ENCODE data around the gene ATP6V0A1. TPM values are rescaled to one million over a fixed set of nuclear protein-coding genes. Genes with fewer than 3 reads are reported as not detected.
A peak's percentile ranks its signal among the peaks of the same experiment; 100 is the strongest.
"Not testable (repeated sequence)": the region's sequence is repeated elsewhere in the genome, so short reads cannot be mapped to it uniquely, and the experiment has no call there.

The ATP6V0A1 gene
- total and polyA plus RNA-seq, 7 experiments from 2014 or later: 10.7 to 74.8 (median 17.4) TPM

DNA sequence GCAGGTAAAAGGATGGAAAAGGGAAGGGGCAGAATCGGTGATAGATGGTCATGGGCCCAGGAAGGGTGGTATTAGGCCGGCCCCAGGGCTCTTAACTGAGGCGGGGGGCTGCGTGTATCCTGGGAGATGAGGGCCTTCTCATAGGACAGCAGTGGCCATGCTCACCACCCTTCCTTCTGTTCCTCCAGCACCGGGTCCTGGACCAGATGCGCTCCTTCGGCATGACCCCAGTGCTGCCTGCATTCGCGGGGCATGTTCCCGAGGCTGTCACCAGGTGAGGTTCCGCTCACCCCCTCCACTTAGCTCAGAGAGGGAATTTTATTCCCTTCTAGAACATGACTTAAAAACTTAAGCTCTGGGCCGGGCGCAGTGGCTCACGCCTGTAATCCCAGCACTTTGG is 79.8 kb downstream of the ATP6V0A1 start:
- CTCF ChIA-PET: no interaction called here
- intact Hi-C loops (cut with micrococcal nuclease): loop anchor here (5.0 to 10.0 kb wide), 3 partner anchors 139 to 674 kb away; partner anchors contain the start of genes GHDC (in 1 of the 2), KLHL11 (in 1 of the 2) and PLEKHH3 (in 1 of the 2)

DNA sequence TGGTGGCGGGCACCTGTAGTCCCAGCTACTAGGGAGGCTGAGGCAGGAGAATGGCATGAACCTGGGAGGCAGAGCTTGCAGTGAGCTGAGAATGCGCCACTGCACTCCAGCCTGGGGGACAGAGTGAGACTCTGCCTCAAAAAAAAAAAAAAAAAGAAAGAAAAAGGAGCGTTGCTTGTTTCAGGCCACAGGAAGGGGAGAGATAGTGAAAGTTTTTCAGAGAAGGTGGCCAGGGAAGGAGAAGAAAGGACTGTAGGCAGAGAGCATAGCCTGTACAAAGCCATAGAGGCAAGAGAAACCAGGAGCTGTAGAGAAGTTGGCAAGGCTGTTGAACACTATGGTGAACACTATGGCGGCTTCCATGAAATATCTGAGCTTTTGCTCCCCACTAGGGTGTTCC is 81.9 kb downstream of the ATP6V0A1 start:
- H3K9me3 Mint-ChIP-seq; intact Hi-C loops (cut with micrococcal nuclease); DNase-seq; H3K9me3 ChIP-seq (ENCODE audit: control insufficient read depth in 2 of 3, low read length in 3 of 3); H3K4me3 ChIP-seq (ENCODE audit: low read length); H3K27me3 ChIP-seq (ENCODE audit: control insufficient read depth in 2 of 2, insufficient read depth in 2 of 2, low read length in 2 of 2); CTCF ChIA-PET; H3K27me3 Mint-ChIP-seq; ATAC-seq; H3K27ac ChIP-seq (ENCODE audit: low read depth, low read length): not testable (repeated sequence)
- Histone ChIP-seq H3K36me3 (ENCODE audit: control insufficient read depth in 2 of 3, insufficient read depth in 3 of 3, low read length in 3 of 3) (peaks cover 0 to 16% (median 0%) of the 10 kb centered on the region in 3 experiments), H3K4me1 (ENCODE audit: control insufficient read depth in 2 of 2, insufficient read depth in 2 of 2, low read length in 2 of 2) (peaks cover 12 to 26% of the 10 kb centered on the region in 2 donors)
- Mint-ChIP-seq H3K36me3 (peaks cover 0 to 15% (median 5%) of the 10 kb centered on the region in 5 donors), H3K4me3 (peak overlapping the region in 9 of 10 donors; percentile 13 to 72 (median 59)), H3K27ac (peak overlapping the region in 8 of 9 donors; percentile 11 to 76 (median 59)), H3K4me1 (peaks cover 26 to 45% (median 37%) of the 10 kb centered on the region in 7 donors)
- POLR2A ChIA-PET: interaction anchor here (0.7 kb wide), 1 partner anchor 29 kb away, joined by 3 read pairs; no protein-coding TSS in a partner anchor

More for the DNA sequence above, 79.8 kb downstream of the ATP6V0A1 start:
- Mint-ChIP-seq H3K36me3 (peaks cover 0 to 12% (median 5%) of the 10 kb centered on the region in 5 donors), H3K4me3 (peak overlapping the region in 1 of 10 donors; percentile 38), H3K4me1 (peaks cover 28 to 48% (median 40%) of the 10 kb centered on the region in 7 donors), H3K27me3 (peaks cover 0 to 3% (median 0%) of the 10 kb centered on the region in 5 donors), H3K27ac (peak overlapping the region in 1 of 9 donors; percentile 66), H3K9me3 (peaks cover 0 to 4% (median 0%) of the 10 kb centered on the region in 11 donors)
- peaks cover 12 to 26% of the 10 kb centered on the region in 2 donors for H3K4me1 ChIP-seq (ENCODE audit: control insufficient read depth in 2 of 2, insufficient read depth in 2 of 2, low read length in 2 of 2)
- peaks cover 0 to 11% (median 0%) of the 10 kb centered on the region in 3 experiments for H3K36me3 ChIP-seq (ENCODE audit: control insufficient read depth in 2 of 3, insufficient read depth in 3 of 3, low read length in 3 of 3)
- H3K27ac ChIP-seq (ENCODE audit: low read depth, low read length): no peak overlapping the region
- H3K27me3 ChIP-seq (ENCODE audit: control insufficient read depth in 2 of 2, insufficient read depth in 2 of 2, low read length in 2 of 2): no peaks in the 10 kb centered on the region
- H3K4me3 ChIP-seq (ENCODE audit: low read length): no peak overlapping the region
- ATAC-seq (no peak), DNase-seq (no peak)
- POLR2A ChIA-PET: interaction anchor here (0.6 to 2.8 kb wide), 2 partner anchors 15 to 179 kb away, joined by 3 to 19 read pairs; partner anchors contain the start of gene HSD17B1
- H3K9me3 ChIP-seq (ENCODE audit: control insufficient read depth in 2 of 3, low read length in 3 of 3): no peaks in the 10 kb centered on the region

DNA sequence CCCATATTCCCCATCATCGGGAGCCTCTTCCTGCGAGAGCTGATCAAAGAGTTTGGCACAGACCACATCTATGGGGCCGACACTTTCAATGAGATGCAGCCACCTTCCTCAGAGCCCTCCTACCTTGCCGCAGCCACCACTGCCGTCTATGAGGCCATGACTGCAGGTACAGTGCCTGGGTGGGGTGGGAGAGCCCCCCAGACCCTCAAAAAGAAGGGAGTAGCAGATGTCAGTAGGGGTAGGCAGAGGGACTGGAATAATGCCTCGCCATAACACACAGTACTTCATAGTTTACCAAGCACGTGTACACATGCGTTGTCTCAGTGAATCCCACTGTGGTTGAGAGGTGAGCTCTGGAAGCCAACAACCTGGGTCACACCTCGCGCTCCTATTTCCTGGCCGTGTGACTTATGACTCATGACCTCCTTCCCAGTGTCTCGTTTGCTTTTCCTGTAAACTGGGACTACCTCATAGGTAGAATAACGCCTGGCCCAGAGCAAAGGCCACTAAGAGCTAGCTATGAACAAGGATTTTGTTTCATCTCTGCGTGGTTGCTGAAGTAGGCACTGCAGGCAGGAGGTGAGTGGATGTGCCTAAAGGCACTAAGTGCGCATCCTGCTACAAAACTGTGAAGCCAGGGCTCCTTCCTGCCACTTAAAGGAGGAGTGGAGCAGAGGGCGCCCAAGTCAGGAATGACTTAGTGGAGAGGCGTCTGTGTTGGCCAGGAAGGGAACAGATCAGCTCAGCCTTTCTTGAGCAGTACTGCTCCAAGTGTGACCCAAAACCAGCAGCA is 82.6 kb downstream of the ATP6V0A1 start:
- Mint-ChIP-seq H3K4me3 (peak overlapping the region; percentile 13 to 72 (median 57)), H3K36me3 (peaks cover 0 to 15% (median 5%) of the 10 kb centered on the region in 5 donors), H3K27me3 (no peaks in the 10 kb centered on the region), H3K9me3 (no peaks in the 10 kb centered on the region), H3K4me1 (peaks cover 23 to 41% (median 34%) of the 10 kb centered on the region in 7 donors), H3K27ac (peak overlapping the region; percentile 11 to 76 (median 60))
- peak in 1 of 9 donors; percentile 25 for DNase-seq
- Histone ChIP-seq H3K36me3 (ENCODE audit: control insufficient read depth in 2 of 3, insufficient read depth in 3 of 3, low read length in 3 of 3) (peaks cover 0 to 16% (median 0%) of the 10 kb centered on the region in 3 experiments), H3K27me3 (ENCODE audit: control insufficient read depth in 2 of 2, insufficient read depth in 2 of 2, low read length in 2 of 2) (no peaks in the 10 kb centered on the region), H3K4me1 (ENCODE audit: control insufficient read depth in 2 of 2, insufficient read depth in 2 of 2, low read length in 2 of 2) (peaks cover 12 to 26% of the 10 kb centered on the region in 2 donors), H3K27ac (ENCODE audit: low read depth, low read length) (no peak overlapping the region), H3K4me3 (ENCODE audit: low read length) (no peak overlapping the region), H3K9me3 (ENCODE audit: control insufficient read depth in 2 of 3, low read length in 3 of 3) (no peaks in the 10 kb centered on the region)
- ChIA-PET CTCF (interaction anchor here (0.8 kb wide), 1 partner anchor 11 kb away, joined by 3 read pairs; no protein-coding TSS in a partner anchor), POLR2A (interaction anchor here (0.5 to 0.8 kb wide), 4 partner anchors 11 to 30 kb away, joined by 3 to 4 read pairs (median 3); no protein-coding TSS in a partner anchor)
- ATAC-seq: no peak
- intact Hi-C loops (cut with micrococcal nuclease): no loop called here

DNA sequence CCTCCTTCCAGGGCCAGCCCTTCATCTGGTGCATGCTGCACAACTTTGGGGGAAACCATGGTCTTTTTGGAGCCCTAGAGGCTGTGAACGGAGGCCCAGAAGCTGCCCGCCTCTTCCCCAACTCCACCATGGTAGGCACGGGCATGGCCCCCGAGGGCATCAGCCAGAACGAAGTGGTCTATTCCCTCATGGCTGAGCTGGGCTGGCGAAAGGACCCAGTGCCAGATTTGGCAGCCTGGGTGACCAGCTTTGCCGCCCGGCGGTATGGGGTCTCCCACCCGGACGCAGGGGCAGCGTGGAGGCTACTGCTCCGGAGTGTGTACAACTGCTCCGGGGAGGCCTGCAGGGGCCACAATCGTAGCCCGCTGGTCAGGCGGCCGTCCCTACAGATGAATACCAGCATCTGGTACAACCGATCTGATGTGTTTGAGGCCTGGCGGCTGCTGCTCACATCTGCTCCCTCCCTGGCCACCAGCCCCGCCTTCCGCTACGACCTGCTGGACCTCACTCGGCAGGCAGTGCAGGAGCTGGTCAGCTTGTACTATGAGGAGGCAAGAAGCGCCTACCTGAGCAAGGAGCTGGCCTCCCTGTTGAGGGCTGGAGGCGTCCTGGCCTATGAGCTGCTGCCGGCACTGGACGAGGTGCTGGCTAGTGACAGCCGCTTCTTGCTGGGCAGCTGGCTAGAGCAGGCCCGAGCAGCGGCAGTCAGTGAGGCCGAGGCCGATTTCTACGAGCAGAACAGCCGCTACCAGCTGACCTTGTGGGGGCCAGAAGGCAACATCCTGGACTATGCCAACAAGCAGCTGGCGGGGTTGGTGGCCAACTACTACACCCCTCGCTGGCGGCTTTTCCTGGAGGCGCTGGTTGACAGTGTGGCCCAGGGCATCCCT is 84.8 kb downstream of the ATP6V0A1 start:
- H3K27me3 ChIP-seq (ENCODE audit: control insufficient read depth in 2 of 2, insufficient read depth in 2 of 2, low read length in 2 of 2): no peaks in the 10 kb centered on the region
- intact Hi-C loops (cut with micrococcal nuclease): no loop called here
- DNase-seq: no peak
- Mint-ChIP-seq H3K9me3 (no peaks in the 10 kb centered on the region), H3K27me3 (no peaks in the 10 kb centered on the region), H3K36me3 (peaks cover 0 to 15% (median 5%) of the 10 kb centered on the region in 5 donors), H3K27ac (no peak overlapping the region), H3K4me3 (no peak overlapping the region), H3K4me1 (peaks cover 15 to 25% (median 19%) of the 10 kb centered on the region in 7 donors)
- no peak overlapping the region for H3K27ac ChIP-seq (ENCODE audit: low read depth, low read length)
- ChIA-PET POLR2A (interaction anchor here (1.0 to 1.2 kb wide), 3 partner anchors 9 to 24 kb away, joined by 3 to 4 read pairs (median 3); partner anchors contain the start of gene MLX), CTCF (interaction anchor here (0.8 kb wide), 1 partner anchor 230 kb away, joined by 3 read pairs; no protein-coding TSS in a partner anchor)
- H3K36me3 ChIP-seq (ENCODE audit: control insufficient read depth in 2 of 3, insufficient read depth in 3 of 3, low read length in 3 of 3): peaks cover 0 to 16% (median 0%) of the 10 kb centered on the region in 3 experiments
- H3K9me3 ChIP-seq (ENCODE audit: control insufficient read depth in 2 of 3, low read length in 3 of 3): no peaks in the 10 kb centered on the region
- no peak overlapping the region for H3K4me3 ChIP-seq (ENCODE audit: low read length)
- H3K4me1 ChIP-seq (ENCODE audit: control insufficient read depth in 2 of 2, insufficient read depth in 2 of 2, low read length in 2 of 2): peaks cover 12 to 15% of the 10 kb centered on the region in 2 donors
- ATAC-seq: no peak

DNA sequence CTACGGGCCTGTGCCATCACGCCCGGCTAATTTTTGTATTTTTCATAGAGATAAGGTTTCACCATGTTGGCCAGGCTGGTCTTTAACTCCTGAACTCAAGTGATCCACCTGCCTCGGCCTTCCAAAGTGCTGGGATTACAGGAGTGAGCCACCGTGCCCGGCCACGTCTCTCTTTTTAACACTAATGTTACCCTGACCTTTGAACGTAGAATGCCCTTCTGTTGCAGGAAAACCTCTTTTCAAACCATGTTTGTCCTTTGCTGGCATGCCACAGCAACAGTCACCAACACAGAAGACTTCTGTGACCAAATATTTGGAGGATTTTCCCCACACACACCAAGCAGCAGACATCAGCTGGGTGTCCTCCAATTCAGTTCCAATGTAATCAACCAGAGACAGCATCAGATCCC is 86.2 kb downstream of the ATP6V0A1 start:
- no peaks in the 10 kb centered on the region for H3K9me3 Mint-ChIP-seq
- no peak for ATAC-seq
- intact Hi-C loops (cut with micrococcal nuclease): no loop called here
- peaks cover 15 to 28% (median 22%) of the 10 kb centered on the region in 7 donors for H3K4me1 Mint-ChIP-seq
- no peak overlapping the region for H3K27ac ChIP-seq (ENCODE audit: low read depth, low read length)
- no peak overlapping the region for H3K4me3 ChIP-seq (ENCODE audit: low read length)
- no peak overlapping the region for H3K4me3 Mint-ChIP-seq
- no peak for DNase-seq
- peaks cover 0 to 10% (median 0%) of the 10 kb centered on the region in 5 donors for H3K36me3 Mint-ChIP-seq
- ChIA-PET POLR2A (no interaction called here), CTCF (interaction anchor here (2.0 kb wide), 1 partner anchor 33 kb away, joined by 5 read pairs; the partner anchor contains the start of gene PSMC3IP)
- H3K27ac Mint-ChIP-seq: no peak overlapping the region
- H3K36me3 ChIP-seq (ENCODE audit: control insufficient read depth in 2 of 3, insufficient read depth in 3 of 3, low read length in 3 of 3): peaks cover 0 to 16% (median 0%) of the 10 kb centered on the region in 3 experiments
- peaks cover 12 to 15% of the 10 kb centered on the region in 2 donors for H3K4me1 ChIP-seq (ENCODE audit: control insufficient read depth in 2 of 2, insufficient read depth in 2 of 2, low read length in 2 of 2)
- H3K9me3 ChIP-seq (ENCODE audit: control insufficient read depth in 2 of 3, low read length in 3 of 3): no peaks in the 10 kb centered on the region
- no peaks in the 10 kb centered on the region for H3K27me3 ChIP-seq (ENCODE audit: control insufficient read depth in 2 of 2, insufficient read depth in 2 of 2, low read length in 2 of 2)
- no peaks in the 10 kb centered on the region for H3K27me3 Mint-ChIP-seq

Measured in naive thymus-derived CD4-positive, alpha-beta T cell (primary cell).